ENCODE measurements around the gene COLEC12.
A peak's percentile ranks its signal among the peaks of the same experiment; 100 is the strongest.

The COLEC12 gene

DNA sequence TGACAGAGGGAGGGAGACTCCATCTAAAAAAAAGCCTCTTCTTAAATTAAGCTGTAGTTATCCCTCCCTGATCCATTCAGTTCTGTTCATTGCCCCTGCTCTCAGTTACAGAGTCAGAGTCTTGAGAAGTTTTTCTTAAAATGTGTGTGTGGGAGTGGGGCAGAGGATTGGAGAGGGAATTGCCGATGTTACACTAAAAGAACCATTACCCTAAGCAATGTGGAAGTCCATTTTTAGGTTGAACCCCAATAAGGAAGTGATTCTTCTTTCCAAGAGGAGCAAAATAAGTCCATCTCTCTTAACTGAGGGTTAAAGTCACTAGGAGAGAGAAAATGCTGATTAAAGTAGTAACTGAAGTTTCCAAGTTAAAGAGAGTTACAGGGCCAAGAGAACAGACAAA lies 211.5 kb downstream of the COLEC12 start:
- no peak for DNase-seq (ENCODE audit: low read depth, low spot score)

- no peak for DNase-seq (ENCODE audit: low read depth, low spot score)
Observed at GRCh38 chr18:286515-287310, 213.8 kb downstream of the COLEC12 start.

- no peak for DNase-seq (ENCODE audit: low read depth, low spot score)
Observed at GRCh38 chr18:285817-286216, 214.7 kb downstream of the COLEC12 start.

GRCh38 chr18:275486-275885 lies 225.0 kb downstream of the COLEC12 start:
- DNase-seq (ENCODE audit: low read depth, low spot score) = no peak

DNA sequence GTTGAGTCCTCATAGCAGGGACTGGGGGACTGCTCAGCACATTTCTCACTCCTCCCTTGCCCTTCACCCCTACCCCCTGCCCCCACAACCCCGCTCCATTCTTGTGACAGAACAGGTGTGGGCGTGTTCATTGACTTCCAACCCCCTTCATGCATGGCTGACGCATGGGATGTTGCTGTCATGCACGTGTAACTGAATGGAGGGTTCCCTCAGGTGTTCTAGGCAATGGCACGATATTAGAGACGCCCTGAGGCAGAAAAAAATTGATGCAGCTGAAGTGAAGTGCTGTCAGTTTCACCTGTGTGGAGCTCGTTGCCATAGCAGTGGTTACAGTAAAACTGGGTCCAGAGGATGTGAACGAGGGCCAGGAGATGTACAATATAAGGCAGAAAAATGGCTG lies 226.2 kb downstream of the COLEC12 start:
- no peak for DNase-seq (ENCODE audit: low read depth, low spot score)

- no peak for DNase-seq (ENCODE audit: low read depth, low spot score)
Observed at GRCh38 chr18:273525-273924, 227.0 kb downstream of the COLEC12 start.

GRCh38 chr18:272650-273049 lies 227.9 kb downstream of the COLEC12 start:
- no peak for DNase-seq (ENCODE audit: low read depth, low spot score)

- no peak for DNase-seq (ENCODE audit: low read depth, low spot score)
Observed at GRCh38 chr18:269480-270095, 230.9 kb downstream of the COLEC12 start.

DNA sequence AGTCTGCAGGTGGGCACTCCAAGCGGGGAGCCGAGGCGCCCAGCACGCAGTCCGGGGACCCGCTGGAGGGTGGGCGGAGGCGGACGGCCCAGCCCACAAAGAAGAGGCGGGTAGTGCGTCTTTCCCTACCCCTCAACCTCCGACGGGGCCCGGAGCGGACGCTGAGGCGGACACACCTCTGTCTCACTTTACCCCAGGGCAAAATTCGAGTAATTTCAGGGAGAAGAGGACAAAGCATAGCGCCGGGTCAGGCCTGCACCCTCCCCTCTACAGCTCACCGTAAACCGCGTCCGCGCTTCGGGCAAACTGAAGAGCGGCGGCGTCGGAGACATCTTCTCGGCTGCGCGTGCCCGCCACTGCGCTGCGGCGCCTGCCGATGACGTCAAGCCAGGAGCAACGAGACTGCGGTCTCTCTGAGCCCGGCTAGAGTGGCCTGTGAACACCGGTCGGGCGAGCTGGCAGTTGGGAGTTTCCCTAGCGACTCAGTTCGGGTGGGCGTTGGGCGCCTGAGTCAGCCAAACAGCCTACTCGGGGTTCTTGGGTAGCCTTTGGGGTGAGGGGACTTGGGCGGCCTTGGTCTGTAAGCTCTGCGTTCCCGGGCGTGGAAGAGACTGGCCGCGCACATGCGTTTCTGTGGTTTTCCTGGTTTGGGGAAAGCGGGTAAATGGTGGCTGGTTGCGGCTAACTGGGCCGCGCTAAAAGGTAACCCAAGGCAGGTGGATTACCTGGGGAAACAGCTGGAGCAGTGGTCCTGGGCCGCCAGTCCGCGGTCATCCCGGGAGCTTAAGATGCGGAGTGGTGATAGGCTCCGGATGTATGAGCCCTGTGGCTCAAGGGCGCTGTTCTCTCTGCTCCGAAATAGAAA lies 232.6 kb downstream of the COLEC12 start, which contains the start of gene THOC1:
Gene THOC1, minus strand, starts transcription at position 360 of the 865 bp plus-strand sequence. Its CDS starts 28 bp downstream, at position 332.
- DNase-seq (ENCODE audit: low read depth, low spot score) = peak; percentile 95

GRCh38 chr18:267380-267687 lies 233.2 kb downstream of the COLEC12 start:
- DNase-seq (ENCODE audit: low read depth, low spot score) = no peak
